Stimulated activated CD8-positive, alpha-beta memory T cell treated with anti-CD3 and anti-CD28 coated beads, Interleukin-7, amount 100 ng/mL, for 4 hours (primary cell): Measurements from ENCODE around the gene SLC11A2.
"Not testable (repeated sequence)": the region's sequence is repeated elsewhere in the genome, so short reads cannot be mapped to it uniquely, and the experiment has no call there.

Experiments
- DNase-seq, 2 donors: peaks; one replicate each; pipeline ENCODE4 v3.0.0-alpha.2; 2020; ENCODE audit warnings: low read depth in 2 of 2

The SLC11A2 gene

DNA sequence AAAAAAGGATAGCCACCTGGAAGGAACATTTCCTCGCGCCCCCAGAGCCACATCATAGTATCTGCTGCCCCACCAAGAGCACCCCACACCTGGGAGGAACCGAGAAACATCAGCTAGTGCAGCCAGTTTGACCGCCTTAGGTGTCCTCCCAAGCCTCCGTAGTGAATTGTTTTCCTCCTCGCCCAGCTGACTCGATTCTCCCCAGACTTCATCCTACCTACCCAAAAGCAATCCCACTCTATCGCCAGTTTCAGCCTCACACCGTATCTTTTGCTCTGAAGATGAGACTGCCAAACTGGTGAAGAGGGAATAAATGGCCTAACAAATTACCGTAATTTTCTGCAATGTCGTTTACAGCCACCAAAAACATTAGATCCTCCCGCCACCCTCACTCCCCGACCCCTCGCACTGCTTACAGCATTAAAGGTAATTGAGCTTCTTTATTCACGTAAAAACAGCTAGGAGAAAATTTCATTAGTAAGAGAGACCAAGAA, 1.2 kb upstream of the SLC11A2 start:
- DNase-seq = no peak

DNA sequence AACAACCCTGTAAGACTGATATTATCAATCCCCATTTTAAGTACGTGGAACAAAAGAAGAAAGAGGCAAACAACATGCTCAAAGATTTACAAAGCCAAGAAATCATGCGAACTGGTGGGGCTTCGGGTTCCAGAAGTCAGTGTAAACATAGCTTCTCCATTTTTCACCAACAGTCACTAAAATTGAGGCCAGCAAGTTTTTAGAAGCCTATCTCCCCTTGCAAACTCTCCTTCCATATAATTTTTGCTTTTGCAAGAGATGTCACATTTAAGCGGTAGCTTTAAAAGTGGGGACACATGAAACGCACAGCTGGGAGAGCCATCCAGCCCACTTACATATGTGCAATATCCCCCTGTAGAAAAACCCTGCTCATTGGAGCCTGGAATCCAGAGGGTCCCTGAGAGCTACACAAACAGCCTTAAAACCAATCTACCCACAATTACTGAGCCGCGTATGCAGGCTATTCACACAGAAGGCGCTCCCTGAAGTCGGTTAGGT, 797 bp downstream of the SLC11A2 start:
- DNase-seq = no peak

DNA sequence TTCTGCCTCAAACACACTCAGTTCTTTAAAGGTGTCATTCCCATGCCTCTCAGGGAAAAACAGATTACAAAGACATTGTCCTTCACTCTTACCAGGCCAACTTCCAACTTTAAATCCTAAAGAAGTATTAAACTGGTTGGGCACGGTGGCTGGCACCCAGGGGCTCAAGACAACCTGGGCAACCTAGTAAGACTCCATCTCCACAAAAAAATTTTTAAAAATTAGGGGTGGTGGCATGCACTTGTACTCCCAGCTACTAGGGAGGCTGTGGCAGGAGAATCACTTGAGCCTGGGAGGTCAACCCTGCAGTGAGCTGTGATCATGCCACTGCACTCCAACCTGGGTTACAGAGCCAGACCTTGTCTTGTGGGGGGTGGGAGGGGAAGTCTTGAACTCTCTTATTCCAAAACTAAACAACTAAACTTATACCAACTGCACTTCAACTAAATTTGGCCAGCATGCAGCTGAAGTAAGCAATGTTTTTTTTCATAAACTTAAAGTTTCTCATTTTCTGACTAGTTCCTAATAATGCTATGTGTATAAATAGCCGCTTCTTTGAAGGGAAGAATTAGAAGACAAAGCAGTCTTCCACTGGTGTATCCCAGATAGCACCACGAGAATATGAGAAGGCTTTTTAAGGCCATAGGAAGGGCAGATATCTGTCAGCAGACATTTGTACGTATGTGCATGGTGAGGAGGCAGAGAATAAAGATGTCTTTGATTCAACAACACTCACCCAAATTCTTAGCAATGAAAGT, 2.4 kb downstream of the SLC11A2 start:
- DNase-seq = no peak

DNA sequence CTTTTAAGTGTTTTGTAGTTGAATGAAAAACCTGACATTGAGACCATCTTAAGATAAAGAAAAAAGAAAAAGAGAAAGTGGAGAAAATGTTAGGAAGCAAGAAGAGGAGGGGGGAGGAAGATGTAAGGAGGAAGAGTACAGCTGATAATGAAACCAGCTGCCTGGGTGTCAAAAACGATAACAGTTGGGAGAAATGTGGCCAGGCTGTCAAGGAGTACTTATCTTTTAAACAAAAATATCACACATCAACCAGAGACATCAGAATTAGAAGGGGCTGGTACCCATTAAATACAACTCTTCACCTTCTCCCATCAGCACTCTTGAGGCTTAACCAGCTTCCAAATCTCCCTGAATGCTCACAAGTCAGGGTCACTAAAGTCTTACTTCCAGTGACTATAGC, 4.5 kb downstream of the SLC11A2 start:
- no peak for DNase-seq

DNA sequence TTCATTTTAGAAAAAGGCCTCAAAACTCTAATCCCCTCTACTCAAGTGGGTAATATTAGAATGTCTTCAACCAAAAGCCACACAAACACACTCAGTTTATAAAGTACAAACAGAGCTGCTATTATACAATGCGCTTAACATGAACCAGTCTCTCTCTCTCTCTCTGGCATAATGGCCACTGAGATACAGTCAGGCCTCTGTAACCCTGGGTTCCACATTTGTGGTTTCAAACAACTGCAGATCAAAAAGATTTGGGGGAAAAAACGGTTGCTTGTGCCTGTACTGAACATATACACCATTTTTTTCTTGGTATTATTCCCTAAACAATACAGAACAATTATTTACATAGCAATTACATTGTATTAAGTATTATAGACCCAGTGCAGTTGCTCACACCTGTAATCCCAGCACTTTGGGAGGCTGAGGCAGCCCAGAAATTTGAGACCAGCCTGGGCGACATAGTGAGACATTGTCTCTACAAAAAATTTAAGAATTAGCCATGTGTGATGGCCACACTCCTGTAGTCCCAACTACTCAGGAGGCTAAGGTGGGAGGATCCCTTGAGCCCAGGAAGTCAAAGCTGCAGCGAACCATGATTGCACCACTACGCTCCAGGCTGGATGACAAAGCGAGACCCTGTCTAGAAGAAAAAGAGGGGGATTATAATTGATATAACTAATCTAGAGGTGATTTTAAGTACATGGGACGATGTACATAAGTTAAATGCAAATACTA, 5.6 kb downstream of the SLC11A2 start:
- no peak for DNase-seq

DNA sequence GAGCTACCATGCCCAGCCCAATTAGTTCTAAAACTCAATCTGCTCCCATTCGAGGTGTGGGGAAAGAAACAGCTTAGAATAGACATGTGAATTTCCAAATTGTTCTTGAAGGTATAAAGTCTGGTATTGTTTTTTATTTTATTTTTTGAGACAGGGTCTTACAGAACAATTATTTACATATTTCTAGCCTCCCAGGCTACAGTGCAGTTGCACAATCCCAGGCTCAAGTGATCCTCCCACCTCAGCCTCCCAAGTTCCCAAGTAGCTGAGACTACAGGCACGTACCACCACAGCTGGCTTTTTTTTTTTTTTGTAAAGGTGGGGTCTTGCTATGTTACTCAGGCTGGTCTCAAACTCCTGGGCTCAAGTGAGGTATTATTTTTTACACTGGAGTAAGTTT, 6.3 kb downstream of the SLC11A2 start:
- DNase-seq = no peak

DNA sequence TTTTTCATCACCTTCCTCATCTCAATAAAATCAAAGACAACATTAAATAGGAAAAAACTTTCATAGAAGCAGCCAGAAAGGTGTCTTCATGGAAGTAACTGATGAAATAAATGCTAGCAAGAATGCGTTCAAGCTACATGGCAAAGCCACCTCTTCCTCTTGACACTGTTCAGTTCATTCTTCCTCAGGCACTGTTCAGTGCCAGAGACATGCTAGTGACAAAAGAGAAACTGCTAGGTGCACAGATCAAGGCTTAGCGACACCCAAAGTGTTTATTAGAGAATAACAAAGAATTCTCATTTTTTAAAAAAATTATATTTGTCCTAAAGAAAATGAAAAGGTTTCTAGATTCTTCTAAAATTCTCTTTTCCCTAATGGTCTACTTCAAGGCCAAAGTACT, 7.2 kb downstream of the SLC11A2 start:
- DNase-seq = no peak

DNA sequence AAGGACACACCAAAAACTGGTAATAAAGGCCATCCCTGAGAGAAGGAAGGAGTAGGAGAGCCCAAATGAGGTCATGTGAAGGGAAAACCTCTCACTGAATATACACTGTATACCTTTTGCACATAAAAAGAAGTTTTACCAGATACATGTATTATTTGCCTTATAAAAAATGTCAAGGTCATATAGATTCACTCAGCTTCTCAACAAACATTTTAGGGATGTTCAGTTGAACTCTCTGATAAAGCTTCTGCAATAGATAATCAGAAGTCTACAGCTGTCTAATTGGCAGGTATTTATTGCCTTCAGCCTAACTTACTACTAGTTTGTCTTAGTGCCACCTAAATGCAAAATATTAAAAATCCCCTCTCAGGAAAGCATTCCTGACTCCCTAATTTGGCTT, 8.7 kb downstream of the SLC11A2 start:
- no peak for DNase-seq

DNA sequence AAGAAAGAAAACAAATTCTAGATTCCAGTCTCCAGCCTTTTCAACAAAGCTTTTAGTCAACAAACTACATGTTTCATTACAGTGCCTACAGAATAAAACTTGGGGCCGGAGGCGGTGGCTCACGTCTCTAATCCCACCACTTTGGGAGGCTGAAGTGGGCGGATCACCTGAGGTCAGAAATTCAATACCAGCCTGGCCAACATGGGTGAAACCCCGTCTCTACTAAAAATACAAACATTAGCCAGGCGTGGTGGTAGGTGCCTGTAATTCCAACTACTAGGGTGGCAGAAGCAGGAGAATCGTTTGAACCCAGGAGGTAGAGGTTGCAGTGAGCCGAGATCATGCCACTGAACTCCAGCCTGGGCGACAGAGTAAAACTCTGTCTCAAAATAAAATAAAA, 11.7 kb downstream of the SLC11A2 start:
- DNase-seq = not testable (repeated sequence)

DNA sequence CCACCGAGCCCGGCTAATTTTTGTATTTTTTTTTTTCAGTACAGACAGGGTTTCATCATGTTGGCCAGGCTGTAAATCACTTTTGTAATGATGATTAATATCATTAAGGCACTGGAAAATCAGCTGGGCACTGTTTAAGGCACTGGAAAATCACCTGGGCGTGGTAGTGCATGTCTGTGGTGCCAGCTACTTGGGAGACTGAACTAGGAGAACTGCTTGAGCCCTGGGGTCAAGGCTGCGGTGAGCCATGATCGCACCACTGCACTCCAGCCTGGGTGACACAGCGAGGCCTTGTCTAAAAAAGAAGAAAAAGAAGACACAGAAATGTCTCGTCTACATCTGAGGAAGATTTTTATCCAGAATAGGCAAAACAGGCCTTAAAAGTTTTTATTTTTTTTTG, 12.7 kb downstream of the SLC11A2 start:
- no peak for DNase-seq

DNA sequence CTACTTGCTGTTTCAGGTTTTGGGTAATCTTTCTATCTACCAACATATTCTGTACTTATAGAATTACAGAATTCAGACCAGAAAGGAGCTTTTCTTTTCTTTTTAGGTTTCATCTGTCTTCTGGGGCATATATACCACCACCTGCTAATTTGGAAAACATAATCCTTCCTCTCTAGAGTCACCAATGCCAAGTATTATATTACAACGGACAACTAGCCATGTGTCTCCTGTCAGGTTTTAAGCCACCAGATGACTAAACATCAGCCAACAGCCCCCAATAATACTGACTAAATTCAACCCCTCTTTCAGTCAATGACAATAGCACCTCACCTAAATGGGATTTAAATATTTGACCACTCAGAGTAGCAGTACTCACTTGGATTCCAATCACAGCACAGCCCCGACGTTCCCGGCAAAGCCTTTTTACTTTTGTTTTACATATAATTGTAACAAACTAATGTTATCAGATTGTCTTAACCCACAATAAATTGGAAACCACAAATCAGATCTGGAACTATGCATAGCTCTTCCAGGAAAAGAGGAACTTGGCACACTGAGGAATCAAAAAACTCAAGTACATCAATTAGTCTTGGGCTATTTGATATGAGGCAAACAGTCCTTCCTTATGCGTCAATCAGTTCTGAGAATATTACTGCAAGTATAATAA, 13.5 kb downstream of the SLC11A2 start:
- DNase-seq = no peak

DNA sequence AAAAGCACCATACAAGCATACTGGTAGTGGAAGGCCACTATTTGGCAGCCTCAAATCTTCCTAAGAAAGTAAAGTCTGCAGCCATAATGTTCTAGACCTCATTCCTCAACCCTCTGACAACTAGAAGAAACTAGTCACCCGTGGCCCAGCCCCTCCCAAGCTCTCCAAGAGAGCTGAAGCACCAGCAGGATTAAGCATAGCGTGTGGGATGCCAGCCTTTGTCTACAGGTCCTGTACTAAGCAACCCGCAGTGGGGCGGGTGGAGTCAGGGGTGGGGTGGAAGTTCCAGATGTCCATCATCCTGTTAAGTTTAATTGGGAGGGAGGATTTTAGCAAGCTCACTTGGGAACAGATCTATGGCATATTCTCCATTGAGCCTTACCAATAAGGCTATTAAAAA, 14.2 kb downstream of the SLC11A2 start:
- DNase-seq = no peak

DNA sequence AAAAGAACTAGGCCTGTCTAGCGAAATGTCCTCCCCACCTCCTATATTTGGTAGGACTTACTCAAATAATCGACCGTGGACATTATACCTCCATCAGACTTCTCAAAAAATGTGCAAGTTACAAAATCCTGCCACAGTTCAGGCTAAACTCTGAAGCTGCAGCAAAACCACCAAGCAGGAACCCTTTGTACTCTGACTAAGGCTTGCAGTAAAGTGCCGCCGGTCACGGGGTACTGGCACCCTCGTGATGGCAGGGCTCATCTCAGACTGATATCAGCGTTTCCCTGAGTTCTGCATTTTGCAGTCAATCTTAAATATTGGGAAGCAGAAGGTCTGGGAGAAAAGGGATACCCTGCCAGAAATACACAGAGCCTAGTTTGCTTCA, 17.1 kb downstream of the SLC11A2 start:
- DNase-seq = peak; percentile 26 to 35

DNA sequence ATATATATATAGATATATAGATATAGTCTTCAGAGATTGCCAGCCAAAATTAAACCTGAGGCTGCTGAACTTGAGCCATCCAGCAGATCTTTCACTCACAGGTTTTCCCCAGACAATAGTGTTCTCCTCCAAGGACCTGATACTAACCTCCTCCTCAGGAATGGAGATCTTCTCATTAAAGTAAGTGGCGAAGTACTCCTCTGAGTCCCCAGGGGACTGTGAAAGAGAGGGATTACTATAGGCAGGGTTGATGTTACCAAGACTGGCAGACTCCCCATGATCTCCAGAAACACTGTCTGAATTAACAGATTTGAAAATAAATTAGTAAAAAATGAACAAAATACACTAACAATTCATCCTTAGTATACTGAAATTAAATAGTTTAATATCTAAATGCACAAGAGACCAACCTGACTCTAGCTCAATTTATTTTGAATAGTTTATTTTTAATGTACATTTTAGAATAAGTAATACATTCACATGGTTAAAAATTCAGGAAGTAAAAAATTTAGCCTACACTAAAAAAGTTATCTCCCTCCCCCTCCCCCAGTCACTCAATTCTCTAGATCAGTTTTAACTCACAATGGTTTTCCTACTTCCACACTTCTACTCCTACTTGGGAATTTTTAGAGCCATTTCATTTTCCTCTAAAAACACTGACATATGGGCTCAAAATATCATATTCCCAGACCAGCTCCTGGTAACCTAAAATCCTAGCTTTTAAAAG, 17.7 kb downstream of the SLC11A2 start:
- DNase-seq = no peak

DNA sequence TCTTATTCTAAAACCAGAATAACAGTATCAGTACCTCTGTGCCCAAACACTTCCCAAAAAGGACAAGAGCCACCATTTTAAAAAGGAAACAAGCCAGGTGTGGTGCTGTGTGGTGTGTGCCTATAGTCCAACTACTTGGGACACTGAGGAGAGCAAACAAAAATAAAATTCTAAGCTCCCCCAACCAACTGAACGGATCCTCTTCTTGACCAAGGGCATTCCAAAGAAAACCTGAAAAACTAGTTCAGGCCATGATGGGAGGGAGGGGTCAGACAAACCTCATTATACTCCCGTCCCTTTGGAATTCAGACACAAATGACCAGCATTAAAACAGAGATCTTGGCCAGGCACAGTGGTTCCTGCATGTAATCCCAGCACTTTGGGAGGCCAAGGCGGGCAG, 20.5 kb downstream of the SLC11A2 start:
- no peak for DNase-seq

DNA sequence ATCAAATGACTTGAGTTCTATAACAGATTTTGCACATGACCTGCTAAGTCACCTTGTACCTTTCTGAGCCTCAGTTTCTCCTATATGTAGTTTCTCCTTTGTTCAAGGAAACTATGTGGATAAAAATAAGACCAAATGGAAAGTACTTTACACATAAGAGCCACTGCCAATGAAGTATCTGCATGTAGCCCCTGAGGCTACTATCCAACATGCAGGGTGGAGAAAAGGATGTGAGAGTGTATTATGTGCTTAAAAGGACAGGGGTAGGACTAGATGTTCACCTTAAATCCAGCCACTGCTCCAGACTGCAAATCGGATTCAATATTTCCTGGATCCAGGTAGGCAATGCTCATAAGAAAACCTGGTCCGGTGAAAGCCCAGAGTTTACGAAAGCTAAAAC, 21.2 kb downstream of the SLC11A2 start:
- no peak for DNase-seq

DNA sequence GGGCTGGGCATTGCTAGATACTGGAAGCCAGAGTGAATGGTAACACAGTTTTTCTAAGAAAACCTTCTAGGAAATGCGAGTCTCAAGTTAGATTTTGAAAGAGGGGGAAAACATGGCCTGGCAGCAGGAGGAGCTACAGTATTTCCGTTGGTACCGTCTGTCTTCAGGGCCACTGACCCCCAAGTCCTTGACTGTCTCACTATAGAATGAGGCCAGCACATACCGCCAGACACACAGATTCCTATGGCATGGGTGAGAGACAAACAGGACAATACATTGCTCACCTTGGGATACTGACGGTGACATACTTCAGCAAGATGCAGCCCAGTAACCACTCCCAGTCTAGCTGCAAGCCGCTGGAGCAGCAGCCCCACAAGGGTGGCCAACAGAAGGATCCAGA, 21.7 kb downstream of the SLC11A2 start:
- no peak for DNase-seq

DNA sequence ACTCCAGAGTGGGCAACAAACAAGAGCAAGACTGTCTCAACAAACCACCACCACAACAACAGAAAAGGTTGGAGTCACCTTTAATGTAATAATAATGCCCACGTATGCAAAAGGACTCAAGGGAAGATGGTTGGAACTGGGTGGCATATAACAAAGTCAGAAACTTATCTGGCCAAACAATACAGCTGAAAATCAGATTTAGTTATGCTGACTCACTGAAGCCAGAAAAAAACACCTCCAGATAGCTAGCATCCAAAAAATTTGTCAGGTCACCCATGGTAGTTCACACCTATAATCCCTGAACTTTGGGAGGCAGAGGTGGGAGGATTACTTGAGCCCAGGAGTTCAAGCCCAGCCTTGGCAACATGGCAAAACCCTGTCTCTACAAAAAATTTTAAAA, 24.4 kb downstream of the SLC11A2 start:
- DNase-seq = no peak

DNA sequence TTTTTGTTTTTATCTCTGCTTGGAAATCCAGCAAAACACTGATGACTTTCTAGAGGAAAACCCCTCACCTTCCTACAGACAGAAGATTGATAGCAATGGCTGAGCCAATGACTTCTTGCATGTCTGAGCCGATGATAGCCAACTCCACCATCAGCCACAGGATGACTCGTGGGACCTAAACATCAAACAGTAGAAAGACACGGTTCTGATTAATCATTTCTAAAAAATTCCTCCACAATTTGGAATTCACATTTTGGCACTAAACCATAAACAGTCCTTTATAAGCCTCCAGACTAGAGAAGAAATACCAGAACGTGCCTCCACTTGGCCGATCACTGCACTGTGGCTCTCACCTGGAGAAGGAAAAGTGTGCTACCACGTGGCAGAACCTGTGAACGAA, 25.9 kb downstream of the SLC11A2 start:
- DNase-seq = no peak

DNA sequence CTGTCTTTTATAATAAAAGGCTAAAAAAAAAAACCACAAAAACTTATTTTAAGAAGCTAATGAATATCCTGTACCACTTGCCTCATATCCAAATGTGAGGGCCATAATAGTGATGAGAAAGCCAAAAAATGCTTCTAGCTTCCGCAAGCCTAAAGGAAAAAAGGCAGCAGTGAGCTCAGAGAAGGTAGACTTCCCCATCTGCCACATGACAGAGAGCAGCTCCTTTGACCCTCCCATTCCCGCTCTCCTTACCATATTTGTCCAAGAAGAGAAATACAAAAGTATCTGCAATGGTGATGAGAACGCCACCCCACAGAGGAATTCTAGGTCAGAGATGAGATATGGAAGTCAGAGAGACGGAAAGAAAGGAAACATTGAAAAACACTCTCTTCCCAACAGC, 27.1 kb downstream of the SLC11A2 start:
- DNase-seq = no peak

DNA sequence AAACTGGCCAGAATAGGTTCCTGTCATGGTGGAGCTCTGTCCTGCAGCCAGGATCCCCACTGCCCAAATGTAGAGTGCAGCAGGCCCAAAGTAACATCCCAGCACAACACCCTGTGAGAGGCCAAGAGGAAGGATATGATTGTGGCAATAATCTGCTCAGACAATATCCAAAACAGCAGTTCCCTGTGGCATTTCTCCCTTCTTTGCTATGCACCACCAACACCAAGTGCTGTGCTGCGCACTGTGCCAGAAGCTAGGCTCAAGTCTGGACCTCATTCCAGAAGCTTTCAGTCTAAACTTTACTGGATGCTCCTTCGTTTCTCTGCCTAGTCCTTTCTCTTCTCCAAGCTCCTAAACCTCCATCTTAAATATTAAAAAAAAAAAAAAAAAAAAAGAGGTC, 33.4 kb downstream of the SLC11A2 start:
- no peak for DNase-seq

DNA sequence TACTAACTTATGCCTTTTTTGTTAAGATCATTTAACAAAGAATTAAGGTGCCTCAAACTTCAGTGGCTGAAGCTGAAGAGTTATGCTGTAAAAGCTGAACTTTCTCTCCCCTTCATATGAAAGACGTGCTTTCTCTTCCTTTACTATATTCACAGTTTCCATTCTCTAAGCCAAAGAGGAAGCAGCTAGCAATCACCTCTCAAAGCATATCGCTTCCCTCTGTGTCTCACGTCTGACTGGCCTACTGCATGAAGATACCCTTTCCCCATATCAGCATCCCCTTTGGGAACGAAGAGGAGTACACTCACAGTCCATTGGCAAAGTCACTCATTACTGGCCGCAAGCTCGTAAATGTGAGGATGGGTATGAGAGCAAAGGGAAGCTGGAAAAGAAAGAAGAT, 34.9 kb downstream of the SLC11A2 start:
- no peak for DNase-seq
